PC-9 (cell line): ENCODE data around the gene THOC1.

Experiments used
- EZH2 ChIP-seq: fragments of 200-600 bp; sonication (generic); IDR thresholded peaks from 2 replicates; pipeline ENCODE4 v1.8.0; 2017; ENCODE audit warnings: antibody characterized with exemption, low read depth
- TF ChIP-seq, protein P1 (sequence below): fragments of 200-600 bp; sonication (generic); conservative IDR thresholded peaks from 2 replicates; pipeline ENCODE4 v1.6.1; 2017; ENCODE audit warnings: mixed run types, antibody characterized with exemption, mild to moderate bottlenecking, moderate library complexity

DNA sequence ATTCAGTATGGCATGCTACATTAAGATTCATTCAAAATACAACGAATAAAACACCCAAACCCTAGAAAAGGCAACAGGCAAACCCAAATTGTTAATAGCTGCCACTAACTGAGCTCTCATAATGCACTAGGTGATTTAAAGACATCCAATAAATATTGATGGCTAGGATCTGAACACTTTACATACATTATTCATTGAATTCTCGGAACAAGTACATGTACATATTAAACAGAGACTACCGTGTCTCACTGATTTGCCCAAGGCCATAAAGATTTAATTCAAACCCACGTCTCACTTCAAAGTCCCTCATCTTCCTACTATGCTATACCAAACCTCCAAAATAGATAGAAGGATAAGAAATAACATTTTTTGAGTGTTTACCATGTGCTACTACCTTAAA lies 42.1 kb downstream of the THOC1 start:
- TF ChIP-seq, protein P1, sequence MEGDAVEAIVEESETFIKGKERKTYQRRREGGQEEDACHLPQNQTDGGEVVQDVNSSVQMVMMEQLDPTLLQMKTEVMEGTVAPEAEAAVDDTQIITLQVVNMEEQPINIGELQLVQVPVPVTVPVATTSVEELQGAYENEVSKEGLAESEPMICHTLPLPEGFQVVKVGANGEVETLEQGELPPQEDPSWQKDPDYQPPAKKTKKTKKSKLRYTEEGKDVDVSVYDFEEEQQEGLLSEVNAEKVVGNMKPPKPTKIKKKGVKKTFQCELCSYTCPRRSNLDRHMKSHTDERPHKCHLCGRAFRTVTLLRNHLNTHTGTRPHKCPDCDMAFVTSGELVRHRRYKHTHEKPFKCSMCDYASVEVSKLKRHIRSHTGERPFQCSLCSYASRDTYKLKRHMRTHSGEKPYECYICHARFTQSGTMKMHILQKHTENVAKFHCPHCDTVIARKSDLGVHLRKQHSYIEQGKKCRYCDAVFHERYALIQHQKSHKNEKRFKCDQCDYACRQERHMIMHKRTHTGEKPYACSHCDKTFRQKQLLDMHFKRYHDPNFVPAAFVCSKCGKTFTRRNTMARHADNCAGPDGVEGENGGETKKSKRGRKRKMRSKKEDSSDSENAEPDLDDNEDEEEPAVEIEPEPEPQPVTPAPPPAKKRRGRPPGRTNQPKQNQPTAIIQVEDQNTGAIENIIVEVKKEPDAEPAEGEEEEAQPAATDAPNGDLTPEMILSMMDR, result no peak
- no peak for TF ChIP-seq EZH2
